HG03066 (cell line): ENCODE measurements around the gene MELTF.
A peak's percentile ranks its signal among the peaks of the same experiment; 100 is the strongest.
"Not testable (repeated sequence)": the region's sequence is repeated elsewhere in the genome, so short reads cannot be mapped to it uniquely, and the experiment has no call there.

ENCODE experiments used
- ATAC-seq: cut with Tn5 transposase; IDR thresholded peaks from one replicate; pipeline ENCODE4 v1.9.1; 2021; ENCODE audit warnings: low read depth; ENCODE audit not compliant: unreplicated experiment

Gene MELTF

DNA sequence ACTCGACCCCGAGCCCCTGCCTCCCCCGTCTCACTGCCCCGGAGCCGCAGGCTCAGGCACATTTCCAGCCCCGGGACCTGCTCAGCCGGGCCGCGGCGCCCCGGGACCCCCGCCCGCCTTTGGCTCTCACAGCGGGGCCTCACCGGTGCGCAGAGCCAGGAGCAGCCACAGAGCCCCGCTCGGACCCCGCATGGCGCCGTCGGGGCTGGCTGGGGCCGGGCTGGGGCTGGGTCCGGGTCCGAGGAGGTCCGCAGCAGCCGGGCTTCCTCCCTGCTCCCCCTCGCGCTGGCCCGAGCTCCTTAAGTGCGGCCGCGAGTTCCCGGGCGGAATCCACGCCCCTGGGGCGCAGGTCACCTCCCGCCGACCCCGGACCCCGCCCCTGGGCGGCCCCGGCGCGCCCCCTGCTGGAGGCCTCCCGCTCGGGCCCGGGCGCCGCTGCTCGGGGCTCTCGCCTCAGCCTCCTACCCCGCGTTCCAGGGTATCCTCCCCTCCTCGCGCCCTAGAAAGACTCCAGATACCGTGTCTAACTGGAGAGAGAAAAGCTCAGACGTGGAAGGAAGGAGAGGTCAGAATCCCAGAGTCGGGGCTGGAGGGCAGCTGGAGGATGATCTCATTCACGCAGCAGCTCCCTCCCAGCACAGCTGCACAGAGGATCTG lies at the start of gene MELTF:
TSS of gene MELTF (minus strand) at position 307 of the 657 bp plus-strand sequence. CDS start at position 192, 115 bp downstream.
- ATAC-seq: peak; percentile 79

DNA sequence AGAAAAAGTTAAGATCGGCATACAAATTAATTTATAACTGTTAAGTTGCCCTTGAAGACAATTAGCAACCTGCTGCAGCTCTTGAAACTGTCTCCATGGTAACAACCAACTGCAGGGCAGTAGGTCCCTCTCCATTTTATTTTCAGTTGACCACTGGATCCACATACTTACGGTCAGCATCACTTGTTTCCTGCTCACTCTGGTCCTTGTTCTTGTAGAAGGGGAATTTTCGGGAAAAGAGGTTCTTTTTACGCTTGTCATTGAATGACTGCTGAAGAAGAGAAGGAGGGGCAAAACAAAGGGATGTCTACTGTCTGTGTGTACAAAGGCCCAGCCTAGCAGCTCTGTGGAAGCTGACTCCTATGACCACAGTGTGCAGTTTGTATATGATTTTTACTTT lies 46.8 kb upstream of the MELTF start:
- ATAC-seq: no peak

- no peak for ATAC-seq
These were observed 38.5 kb upstream of the MELTF start for GRCh38 chr3:197068077-197068476.

DNA sequence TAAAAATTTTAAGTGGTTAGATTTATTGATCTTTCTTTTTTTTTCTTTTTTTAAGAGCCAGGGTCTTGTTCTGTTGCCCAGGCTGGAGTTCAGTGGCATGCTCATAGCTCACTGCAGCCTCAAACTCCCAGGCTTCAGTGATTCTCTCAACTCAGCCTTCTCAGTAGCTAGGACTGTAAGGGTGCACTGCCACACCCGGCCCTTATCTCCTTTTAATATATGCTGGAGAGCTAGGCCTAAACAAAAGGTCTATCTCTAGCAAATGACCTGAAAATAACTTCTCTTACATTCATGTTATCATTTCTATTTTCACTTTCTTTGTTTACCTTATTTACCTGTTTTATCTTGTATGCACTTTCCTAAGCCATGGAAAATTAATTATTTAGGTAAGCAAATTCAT lies 35.2 kb upstream of the MELTF start:
- no peak for ATAC-seq

DNA sequence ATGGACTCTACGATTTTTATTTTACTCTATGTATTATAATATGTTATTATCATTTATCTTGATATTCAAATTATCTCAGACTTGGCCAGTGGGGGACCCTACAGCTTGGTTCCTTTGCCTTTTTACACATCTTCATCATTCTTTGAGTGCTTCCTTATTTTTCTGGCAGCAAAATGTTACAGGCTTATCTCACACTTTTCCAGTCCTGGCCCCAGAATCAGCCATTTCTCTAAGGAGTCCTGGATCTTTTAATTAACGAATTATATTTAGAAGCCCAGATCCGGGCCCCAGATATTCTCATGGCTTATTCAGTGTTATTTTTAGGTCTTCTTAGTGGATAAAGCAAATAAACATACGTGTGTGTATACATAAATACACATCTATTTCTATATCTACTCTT lies 32.8 kb upstream of the MELTF start:
- ATAC-seq: no peak

DNA sequence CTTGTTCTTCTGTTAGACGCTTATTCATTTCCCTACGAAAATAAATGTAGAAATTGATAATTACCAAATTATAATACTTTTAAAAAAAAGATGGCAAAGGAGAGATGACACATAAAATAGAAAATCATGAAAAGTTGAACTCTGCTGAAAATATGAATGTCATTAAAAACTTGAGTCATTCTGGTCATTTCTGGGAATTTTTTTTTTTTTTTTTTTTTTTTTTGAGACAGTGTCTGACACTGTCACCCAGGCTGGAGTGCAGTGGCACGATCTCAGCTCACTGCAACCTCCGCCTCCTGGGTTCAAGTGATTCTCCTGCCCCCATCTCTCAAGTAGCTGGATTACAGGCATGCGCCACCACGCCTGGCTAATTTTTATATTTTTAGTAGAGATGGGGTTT lies 22.0 kb upstream of the MELTF start:
- ATAC-seq: not testable (repeated sequence)

GRCh38 chr3:197050511-197050910 lies 20.9 kb upstream of the MELTF start:
- no peak for ATAC-seq

- ATAC-seq: no peak
These were observed 12.9 kb upstream of the MELTF start for GRCh38 chr3:197042539-197042938.

DNA sequence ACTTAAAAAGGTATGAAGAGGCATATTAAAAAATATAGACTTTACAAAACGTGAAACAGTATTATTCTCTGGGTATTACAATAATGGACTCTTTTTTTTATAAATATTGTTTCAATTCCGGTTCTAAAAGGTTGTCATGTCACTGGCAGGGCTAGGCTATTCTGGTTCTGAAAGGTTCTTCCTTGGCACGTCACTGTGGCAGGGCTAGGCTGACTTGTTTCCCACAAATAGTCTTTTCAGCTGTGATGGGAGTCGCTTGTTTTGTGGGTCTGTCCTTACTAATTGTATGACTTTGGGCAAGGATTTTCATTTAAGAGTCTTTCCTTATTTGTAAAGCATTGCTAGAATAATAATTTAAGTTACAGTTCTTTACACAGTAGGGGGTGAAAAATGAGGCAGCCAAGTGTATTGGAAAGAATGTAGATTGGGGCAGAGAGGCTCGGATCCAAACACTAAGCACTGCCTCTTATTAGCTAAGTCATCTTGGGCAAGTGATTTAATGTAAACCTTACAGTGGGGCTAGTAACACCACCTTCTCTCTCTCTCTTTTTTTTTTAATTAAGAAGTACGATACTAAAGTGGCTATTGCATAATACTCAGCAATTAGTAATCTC lies 12.4 kb upstream of the MELTF start:
- ATAC-seq: no peak

GRCh38 chr3:197040658-197041057 lies 11.0 kb upstream of the MELTF start:
- no peak for ATAC-seq

GRCh38 chr3:197038679-197039462 lies 9.3 kb upstream of the MELTF start:
- ATAC-seq: no peak

GRCh38 chr3:197035577-197035976 lies 6.0 kb upstream of the MELTF start:
- no peak for ATAC-seq

- ATAC-seq: not testable (repeated sequence)
These were observed 5.2 kb upstream of the MELTF start for GRCh38 chr3:197034778-197035177.

- ATAC-seq: not testable (repeated sequence)
These were observed 4.1 kb upstream of the MELTF start for GRCh38 chr3:197033764-197034163.

DNA sequence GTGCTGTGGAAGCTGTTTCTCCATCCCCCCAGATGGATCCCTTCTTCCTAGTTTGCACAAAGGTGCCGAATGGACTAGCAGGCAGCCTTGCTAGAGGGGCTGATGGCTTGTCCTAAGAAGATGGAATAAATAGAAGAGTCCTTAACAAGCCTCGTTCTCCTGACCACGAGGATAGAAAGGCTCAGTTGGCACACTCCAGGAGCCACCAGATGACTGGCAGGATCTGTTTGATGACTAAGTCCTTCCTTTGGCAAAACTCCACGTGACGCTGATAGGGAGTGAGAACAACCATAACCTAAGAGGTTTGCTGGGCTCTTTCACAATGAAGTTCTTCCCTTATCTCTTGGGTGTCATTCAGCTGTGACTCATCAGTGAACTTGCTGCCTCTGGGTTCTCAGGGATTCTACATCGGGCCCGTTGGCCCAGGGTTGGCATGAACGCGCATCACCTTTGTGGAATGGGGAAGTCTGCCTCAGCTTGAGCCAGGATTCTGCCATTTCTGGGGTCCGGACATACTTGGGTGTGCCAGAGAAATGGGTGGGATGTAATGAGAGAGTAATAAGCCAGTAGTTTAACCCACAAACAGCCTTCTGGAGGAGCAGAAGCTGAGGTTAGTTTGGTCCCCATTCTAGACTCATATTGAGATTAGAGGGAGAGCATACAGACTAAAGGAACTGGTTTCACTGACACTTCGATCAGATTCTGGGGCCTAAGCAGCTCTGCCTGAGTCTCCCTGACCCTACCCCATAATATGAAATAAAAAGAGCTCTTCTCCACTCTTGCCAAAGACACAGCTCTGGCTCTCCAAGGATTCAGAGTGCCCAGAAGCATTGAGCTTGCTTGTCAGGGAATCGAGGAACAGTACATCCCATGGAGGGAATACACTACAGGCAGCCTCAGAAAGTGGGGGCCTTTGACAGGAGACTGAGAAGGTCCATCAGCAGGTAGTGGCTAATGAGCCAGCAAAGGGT lies 2.0 kb upstream of the MELTF start:
- no peak for ATAC-seq

DNA sequence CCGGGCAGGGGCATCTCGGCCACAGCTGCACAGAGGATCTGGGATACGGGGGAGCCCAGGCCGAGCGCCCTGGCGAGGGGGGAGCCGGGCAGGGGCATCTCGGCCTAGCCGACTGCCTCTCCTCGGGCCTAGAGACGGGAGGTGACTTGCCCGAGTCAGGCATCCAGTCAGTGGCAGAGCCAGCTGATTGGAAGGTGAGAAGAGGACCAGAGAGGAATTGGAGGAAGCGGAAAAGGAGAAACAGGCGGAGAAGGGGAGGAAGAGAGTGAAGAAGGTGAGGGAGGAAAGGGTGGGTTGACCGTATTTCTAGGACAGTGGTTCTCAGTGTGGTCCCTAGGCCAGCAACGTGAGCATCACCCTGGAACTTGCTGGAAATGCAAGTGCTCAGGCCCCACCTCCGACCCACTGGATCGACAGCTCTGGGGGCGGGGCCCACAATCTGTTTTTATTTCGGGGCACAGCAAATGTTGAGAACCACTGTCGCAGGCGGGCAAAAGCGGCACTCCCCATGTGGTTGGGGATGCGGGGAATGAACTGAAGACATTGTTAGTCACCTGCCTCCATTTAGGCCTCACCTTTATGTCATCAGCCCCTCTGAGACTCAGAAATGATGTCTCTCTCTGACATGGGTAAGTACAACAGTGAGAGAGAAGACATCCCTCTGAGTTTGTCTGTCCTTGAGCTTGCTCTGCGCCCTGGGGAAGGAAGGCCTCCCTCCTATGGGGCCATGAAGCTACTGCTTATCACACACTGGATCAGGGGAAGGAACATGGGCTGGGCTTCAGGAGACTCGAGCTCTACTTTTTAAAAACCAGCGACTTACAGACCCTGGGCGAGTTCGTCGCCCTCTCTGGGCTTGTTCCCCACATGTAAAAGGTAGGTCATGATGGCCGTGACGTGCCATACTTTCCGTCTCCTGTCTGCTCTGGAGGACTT lies 1.0 kb upstream of the MELTF start:
- ATAC-seq: no peak

DNA sequence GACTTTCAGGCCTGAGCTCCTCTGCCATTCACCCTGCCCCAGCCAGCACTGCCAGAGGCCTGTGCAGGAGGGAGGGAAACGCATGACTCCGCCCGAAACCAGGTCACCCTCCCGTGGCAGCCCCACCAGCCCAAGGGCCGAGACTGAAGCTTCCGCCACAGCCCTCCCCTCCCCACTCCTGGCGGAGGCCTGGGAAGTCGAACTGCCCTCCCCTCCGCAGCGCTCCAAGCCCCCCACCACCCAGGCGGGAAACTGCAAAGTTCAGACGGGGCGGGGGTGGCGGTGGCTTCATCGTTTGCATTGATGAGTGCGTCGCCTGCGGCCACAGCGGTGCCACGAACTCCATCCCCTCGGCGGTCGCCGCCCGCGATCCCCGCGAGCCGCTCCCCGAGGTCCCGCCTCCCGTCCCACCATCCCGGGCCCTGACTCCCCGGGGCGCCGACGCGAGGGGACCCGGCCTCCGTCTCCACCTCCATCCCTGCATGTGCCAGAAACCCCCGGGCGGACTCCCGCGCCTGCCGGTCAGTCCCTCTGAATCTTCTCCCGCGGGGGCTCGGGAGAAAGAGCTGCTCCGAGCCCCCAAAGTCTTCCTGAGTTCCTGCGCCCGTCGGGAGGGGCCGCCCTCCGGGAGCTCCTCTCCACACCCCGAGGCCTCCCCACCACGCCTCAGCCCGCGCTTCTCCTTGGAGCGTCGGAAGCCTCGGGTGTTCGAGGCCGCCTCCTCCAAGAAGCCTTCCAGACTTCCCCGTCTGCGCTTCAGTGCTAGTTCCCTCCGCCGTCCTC lies 698 bp downstream of the MELTF start:
- peak; percentile 38 for ATAC-seq

GRCh38 chr3:197027896-197028727 lies 1.5 kb downstream of the MELTF start:
- no peak for ATAC-seq
